Hepatocyte (in vitro differentiated cells): ENCODE data around the gene SLAMF9. TPM values are rescaled to one million over a fixed set of nuclear protein-coding genes. Genes with fewer than 3 reads are reported as not detected.

Experiments used
- DNase-seq: peaks from one replicate; pipeline ENCODE4 v3.0.0-alpha.2; 2016; ENCODE audit warnings: low spot score
- H2AFZ ChIP-seq: fragments of 200-600 bp; sonication (generic); 2 replicates; pipeline ENCODE4 v1.6.0; 2016; ENCODE audit warnings: antibody characterized with exemption, mild to moderate bottlenecking
- H3K27ac ChIP-seq: fragments of 200-600 bp; sonication (generic); 2 replicates; pipeline ENCODE4 v1.5.1; 2016; ENCODE audit warnings: mild to moderate bottlenecking
- H3K27me3 ChIP-seq: fragments of 200-600 bp; sonication (generic); 2 replicates; pipeline ENCODE4 v1.6.1; 2016
- H3K36me3 ChIP-seq: fragments of 200-600 bp; sonication (generic); replicated peaks from 2 replicates; pipeline ENCODE4 v1.5.1; 2016; ENCODE audit warnings: low read depth; ENCODE audit not compliant: insufficient read depth
- H3K4me1 ChIP-seq: fragments of 200-600 bp; sonication (generic); 2 replicates; pipeline ENCODE4 v1.5.1; 2016; ENCODE audit warnings: mild to moderate bottlenecking, moderate library complexity; ENCODE audit not compliant: insufficient read depth
- H3K4me2 ChIP-seq: fragments of 200-600 bp; sonication (generic); 2 replicates; pipeline ENCODE4 v1.6.0; 2016
- H3K4me3 ChIP-seq: fragments of 200-600 bp; sonication (generic); 2 replicates; pipeline ENCODE4 v1.5.1; 2016; ENCODE audit warnings: mild to moderate bottlenecking
- H3K79me2 ChIP-seq: fragments of 200-600 bp; sonication (generic); 2 replicates; pipeline ENCODE4 v1.6.0; 2017; ENCODE audit warnings: mild to moderate bottlenecking
- H3K9me2 ChIP-seq: fragments of 200-600 bp; sonication (generic); replicated peaks from 2 replicates; pipeline ENCODE4 v1.6.0; 2017; ENCODE audit warnings: mild to moderate bottlenecking; ENCODE audit not compliant: insufficient read depth
- H3K9me3 ChIP-seq: fragments of 200-600 bp; sonication (generic); 2 replicates; pipeline ENCODE4 v1.5.1; 2016; ENCODE audit warnings: low read depth, mild to moderate bottlenecking
- H4K20me1 ChIP-seq: fragments of 200-600 bp; sonication (generic); 2 replicates; pipeline ENCODE4 v1.6.0; 2016; ENCODE audit warnings: mild to moderate bottlenecking; ENCODE audit not compliant: insufficient read depth, poor library complexity, severe bottlenecking
- CTCF ChIP-seq: fragments of 200-600 bp; sonication (generic); IDR thresholded peaks from 2 replicates; pipeline ENCODE4 v1.5.1; 2016; ENCODE audit warnings: antibody characterized with exemption, mild to moderate bottlenecking; ENCODE audit not compliant: poor library complexity
- EZH2 ChIP-seq: fragments of 200-600 bp; sonication (generic); IDR thresholded peaks from 2 replicates; pipeline ENCODE4 v1.6.1; 2016; ENCODE audit warnings: antibody characterized with exemption, mild to moderate bottlenecking, borderline replicate concordance
- EZH2phosphoT487 ChIP-seq: fragments of 200-600 bp; sonication (generic); IDR thresholded peaks from one replicate; pipeline ENCODE4 v1.6.1; 2018; ENCODE audit warnings: antibody characterized with exemption, mild to moderate bottlenecking, low read depth, moderate library complexity; ENCODE audit not compliant: unreplicated experiment, severe bottlenecking
- WGBS: methylation state at CpG from one replicate; pipeline ENCODE4 v1.1.6; 2016; ENCODE audit warnings: low lambda C conversion rate; ENCODE audit errors: missing lambda C conversion rate; 5-methylcytosine and 5-hydroxymethylcytosine counted together
- polyA plus RNA-seq: library from polyadenylated mRNA; unstranded; fragments of >200 nt; fragmentation: Nextera tagmentation; extraction: Ambion mirVana; gene quantifications from 2 replicates; pipeline ENCODE4 v1.2.1, GENCODE V29; 2016
- total RNA-seq: library from RNA; depleted of rRNA; stranded (reverse); fragments of >200 nt; gene quantifications from 2 replicates; pipeline ENCODE4 v1.2.3, GENCODE V29; 2014

SLAMF9 gene
- total and polyA plus RNA-seq, 2 experiments from 2014 or later = not detected

GRCh38 chr1:159927211-159927848 lies 26.7 kb downstream of the SLAMF9 start:
- Histone ChIP-seq H3K27ac (no peak overlapping the region), H3K4me1 (peaks cover 23% of the 10 kb centered on the region), H3K4me3 (no peak overlapping the region), H4K20me1 (no peaks in the 10 kb centered on the region), H3K9me3 (no peaks in the 10 kb centered on the region), H3K79me2 (peaks cover 16% of the 10 kb centered on the region), H3K4me2 (no peak overlapping the region), H2AFZ (no peak overlapping the region), H3K27me3 (no peaks in the 10 kb centered on the region), H3K36me3 (no peaks in the 10 kb centered on the region), H3K9me2 (no peaks in the 10 kb centered on the region)
- no peak for DNase-seq
- TF ChIP-seq EZH2phosphoT487 = no peak
- no peak for TF ChIP-seq CTCF
- no peak for TF ChIP-seq EZH2
- WGBS = 90% methylated on average over 16 of the region's 16 CpGs

GRCh38 chr1:159925719-159926078 lies 28.3 kb downstream of the SLAMF9 start:
- no peaks in the 10 kb centered on the region for H4K20me1 ChIP-seq
- peak overlapping the region; percentile 95 for H3K27ac ChIP-seq
- H3K4me3 ChIP-seq = peak overlapping the region; percentile 50
- no peaks in the 10 kb centered on the region for H3K9me3 ChIP-seq
- peaks cover 28% of the 10 kb centered on the region for H3K4me1 ChIP-seq
- H2AFZ ChIP-seq = peak overlapping the region; percentile 39
- peaks cover 26% of the 10 kb centered on the region for H3K79me2 ChIP-seq
- 18% methylated on average over 7 of the region's 7 CpGs for WGBS
- H3K36me3 ChIP-seq = no peaks in the 10 kb centered on the region
- TF ChIP-seq EZH2 = no peak
- TF ChIP-seq CTCF = no peak
- no peak for TF ChIP-seq EZH2phosphoT487
- H3K27me3 ChIP-seq = no peaks in the 10 kb centered on the region
- DNase-seq = no peak
- H3K4me2 ChIP-seq = peak overlapping the region; percentile 96
- H3K9me2 ChIP-seq = no peaks in the 10 kb centered on the region

- Histone ChIP-seq H3K27me3 (no peaks in the 10 kb centered on the region), H2AFZ (peak within 1 kb of the TSS; percentile 42), H4K20me1 (no peaks in the 10 kb centered on the region), H3K4me3 (peak within 1 kb of the TSS; percentile 50), H3K79me2 (peaks cover 26% of the 10 kb centered on the region), H3K27ac (peak within 1 kb of the TSS; percentile 95), H3K36me3 (no peaks in the 10 kb centered on the region), H3K4me2 (peak within 1 kb of the TSS; percentile 96), H3K9me3 (no peaks in the 10 kb centered on the region), H3K4me1 (peaks cover 28% of the 10 kb centered on the region), H3K9me2 (no peaks in the 10 kb centered on the region)
- DNase-seq = peak; percentile 92
- TF ChIP-seq EZH2 = no peak
- no peak for TF ChIP-seq CTCF
- TF ChIP-seq EZH2phosphoT487 = no peak
- WGBS = 2% methylated on average over 57 of the region's 58 CpGs
Measured at GRCh38 chr1:159924791-159925718, 29.0 kb downstream of the SLAMF9 start, which contains the start of gene TAGLN2. TSS of gene TAGLN2 (minus strand) at chr1:159925507. CDS start at chr1:159920509, 4,998 bp downstream.
